Measurements from ENCODE around the gene VAMP1. TPM values are rescaled to one million over a fixed set of nuclear protein-coding genes. Genes with fewer than 3 reads are reported as not detected.

The VAMP1 gene
- total RNA-seq: 13.2 TPM
- polyA plus RNA-seq (ENCODE audit: insufficient read depth, low read depth, low replicate concordance): 4.9 TPM
- long read RNA-seq, donor 1, partial matches to known transcripts: 0 of 1 reads
- long read RNA-seq, donor 1, other reads (novel, unspliced or antisense): 0 of 1 reads
- long read RNA-seq, donor 2: 0 reads
- long read RNA-seq, donor 3, partial matches to known transcripts: 0 of 2 reads
- long read RNA-seq, donor 3, other reads (novel, unspliced or antisense): 0 of 2 reads
- long read RNA-seq, donor 4, partial matches to known transcripts: 0 of 1 reads
- long read RNA-seq, donor 4, other reads (novel, unspliced or antisense): 0 of 1 reads
- long read RNA-seq, donor 5: 0 reads
- long read RNA-seq, donor 6, partial matches to known transcripts: 0 of 1 reads
- long read RNA-seq, donor 6, other reads (novel, unspliced or antisense): 0 of 1 reads
- long read RNA-seq, donor 7, partial matches to known transcripts: 0 of 2 reads
- long read RNA-seq, donor 7, other reads (novel, unspliced or antisense): 2 of 2 reads
- long read RNA-seq, donor 8, partial matches to known transcripts: 0 of 1 reads
- long read RNA-seq, donor 8, other reads (novel, unspliced or antisense): 0 of 1 reads
- long read RNA-seq, donor 9, partial matches to known transcripts: 0 of 1 reads
- long read RNA-seq, donor 9, other reads (novel, unspliced or antisense): 0 of 1 reads
- long read RNA-seq, donor 10, partial matches to known transcripts: 0 of 2 reads
- long read RNA-seq, donor 10, other reads (novel, unspliced or antisense): 0 of 2 reads

GRCh38 chr12:6470375-6471163 is at the start of gene VAMP1:
TSS of gene VAMP1 (minus strand) at chr12:6470677. CDS start at chr12:6470531, 146 bp downstream.
- H3K4me3 ChIP-seq (ENCODE audit: low read length in 3 of 3): peak within 1 kb of the TSS; percentile 76 to 91 (median 78)
- no peaks in the 10 kb centered on the region for H3K27me3 ChIP-seq (ENCODE audit: control insufficient read depth, insufficient read depth, low read length)
- H3K27ac ChIP-seq (ENCODE audit: low read depth in 2 of 2, low read length in 2 of 2): peak within 1 kb of the TSS; percentile 80 to 94
- DNase-seq: peak; percentile 97 to 99 (median 98)
- H3K4me1 ChIP-seq (ENCODE audit: control insufficient read depth in 2 of 3, insufficient read depth in 2 of 3, low read depth in 1 of 3, low read length in 3 of 3): peaks cover 3 to 12% (median 4%) of the 10 kb centered on the region in 3 donors
- peak; percentile 19 for FAIRE-seq
- peak within 1 kb of the TSS; percentile 80 to 85 (median 80) for H3K9ac ChIP-seq (ENCODE audit: low read length in 3 of 3)
- no peaks in the 10 kb centered on the region for H3K9me3 ChIP-seq (ENCODE audit: control insufficient read depth in 2 of 3, insufficient read depth in 1 of 3, low read length in 3 of 3)
- H3K36me3 ChIP-seq (ENCODE audit: control insufficient read depth in 2 of 3, insufficient read depth in 3 of 3, low read length in 3 of 3): peaks cover 0 to 4% (median 0%) of the 10 kb centered on the region in 3 donors
- intact Hi-C loops (cut with DNase I): no loop called here
- no peak for TF ChIP-seq CTCF (IDR thresholded peaks at IDR 0.05; ENCODE audit: borderline replicate concordance, extremely low read depth, insufficient read depth)

- TF ChIP-seq CTCF (IDR thresholded peaks at IDR 0.05; ENCODE audit: borderline replicate concordance, extremely low read depth, insufficient read depth): no peak
- DNase-seq (no peak), FAIRE-seq (no peak)
- Histone ChIP-seq H3K36me3 (ENCODE audit: control insufficient read depth in 2 of 3, insufficient read depth in 3 of 3, low read length in 3 of 3) (peaks cover 6 to 50% (median 34%) of the 10 kb centered on the region in 3 donors), H3K27ac (ENCODE audit: low read depth in 2 of 2, low read length in 2 of 2) (no peak overlapping the region), H3K4me3 (ENCODE audit: low read length in 3 of 3) (no peak overlapping the region), H3K9me3 (ENCODE audit: control insufficient read depth in 2 of 3, insufficient read depth in 1 of 3, low read length in 3 of 3) (no peaks in the 10 kb centered on the region), H3K9ac (ENCODE audit: low read length in 3 of 3) (no peak overlapping the region), H3K27me3 (ENCODE audit: control insufficient read depth, insufficient read depth, low read length) (no peaks in the 10 kb centered on the region), H3K4me1 (ENCODE audit: control insufficient read depth in 2 of 3, insufficient read depth in 2 of 3, low read depth in 1 of 3, low read length in 3 of 3) (no peaks in the 10 kb centered on the region)
- intact Hi-C loops (cut with DNase I): no loop called here
These were observed 49.7 kb upstream of the VAMP1 start for GRCh38 chr12:6520186-6520585.

- H3K4me3 ChIP-seq (ENCODE audit: low read length in 3 of 3): no peak overlapping the region
- H3K9ac ChIP-seq (ENCODE audit: low read length in 3 of 3): no peak overlapping the region
- peaks cover 3 to 12% (median 5%) of the 10 kb centered on the region in 3 donors for H3K36me3 ChIP-seq (ENCODE audit: control insufficient read depth in 2 of 3, insufficient read depth in 3 of 3, low read length in 3 of 3)
- FAIRE-seq (no peak), DNase-seq (no peak)
- no peaks in the 10 kb centered on the region for H3K9me3 ChIP-seq (ENCODE audit: control insufficient read depth in 2 of 3, insufficient read depth in 1 of 3, low read length in 3 of 3)
- intact Hi-C loops (cut with DNase I): no loop called here
- no peaks in the 10 kb centered on the region for H3K4me1 ChIP-seq (ENCODE audit: control insufficient read depth in 2 of 3, insufficient read depth in 2 of 3, low read depth in 1 of 3, low read length in 3 of 3)
- H3K27ac ChIP-seq (ENCODE audit: low read depth in 2 of 2, low read length in 2 of 2): no peak overlapping the region
- H3K27me3 ChIP-seq (ENCODE audit: control insufficient read depth, insufficient read depth, low read length): no peaks in the 10 kb centered on the region
- no peak for TF ChIP-seq CTCF (IDR thresholded peaks at IDR 0.05; ENCODE audit: borderline replicate concordance, extremely low read depth, insufficient read depth)
These were observed 37.6 kb upstream of the VAMP1 start for GRCh38 chr12:6508087-6508486.
